GM12878 (cell line): Measurements from ENCODE around the gene CEP170B. TPM values are rescaled to one million over a fixed set of nuclear protein-coding genes. Genes with fewer than 3 reads are reported as not detected.

ENCODE experiments used
- ATAC-seq: fragments of 200-7000 bp; cut with Tn5 transposase; 3 replicates; pipeline ENCODE4 v1.9.1; 2020; ENCODE audit warnings: mild to moderate bottlenecking, moderate library complexity
- BruUV-seq: library from RNA; stranded (reverse); fragments of 400-500 nt; replicated peaks from 2 replicates; lab custom pipeline; 2021; lab: Mats Ljungman, UMichigan
- CTCF ChIA-PET: fragments of 300-600 bp; sonication (Branson Sonifier 250); formaldehyde crosslinking; extraction: SDS; loops from one replicate; lab custom pipeline; 2021; ENCODE audit warnings: inconsistent platforms; lab: Yijun Ruan, JAX
- POLR2A ChIA-PET: fragments of 350-600 bp; formaldehyde crosslinking; extraction: SDS; loops from one replicate; lab custom pipeline; 2021; ENCODE audit warnings: inconsistent platforms; lab: Charles Lee
- RAD21 ChIA-PET: fragments of 300-600 bp; sonication (Branson Sonifier 250); formaldehyde crosslinking; loops from one replicate; lab custom pipeline; 2023; ENCODE audit warnings: antibody characterized with exemption; ENCODE audit not compliant: unreplicated experiment; lab: Charles Lee
- SMC1A ChIA-PET: fragments of 300-600 bp; sonication (Branson Sonifier 250); formaldehyde crosslinking; loops from one replicate; lab custom pipeline; 2023; ENCODE audit not compliant: unreplicated experiment, uncharacterized antibody; lab: Charles Lee
- DNase-seq: peaks from one replicate; pipeline ENCODE4 v3.0.0-alpha.2; 2011; ENCODE audit warnings: low read depth, low spot score
- FAIRE-seq: peaks from 3 replicates; lab custom pipeline; 2011; peaks lifted over from hg19 to GRCh38; lab: Jason Lieb, UNC
- H2AFZ ChIP-seq: 2 replicates; pipeline ENCODE4 v1.6.0; 2011; ENCODE audit warnings: low read depth, low read length, control low read depth; ENCODE audit not compliant: control insufficient read depth
- H3K27ac ChIP-seq: 2 replicates; pipeline ENCODE4 v1.5.1; 2011; ENCODE audit warnings: control low read depth; ENCODE audit not compliant: control insufficient read depth, insufficient read depth
- H3K27me3 ChIP-seq, 2 experiments: replicated peaks in 1 of 2; 2 replicates each; pipeline versions ENCODE4 v1.6.0 to v1.6.1; 2011; ENCODE audit warnings: low read length in 1 of 2; ENCODE audit not compliant: control insufficient read depth in 2 of 2, insufficient read depth in 2 of 2
- H3K36me3 ChIP-seq, 2 experiments: 2 replicates each; pipeline ENCODE4 v1.5.1; 2011; ENCODE audit warnings: low read length in 1 of 2; ENCODE audit not compliant: control insufficient read depth in 2 of 2, insufficient read depth in 2 of 2
- H3K4me1 ChIP-seq: 2 replicates; pipeline ENCODE4 v1.6.1; 2011; ENCODE audit warnings: mild to moderate bottlenecking, low read length, moderate library complexity, mixed read lengths; ENCODE audit not compliant: control insufficient read depth, insufficient read depth
- H3K4me2 ChIP-seq: 2 replicates; pipeline ENCODE4 v1.6.0; 2011; ENCODE audit warnings: control low read depth; ENCODE audit not compliant: control insufficient read depth, insufficient read depth
- H3K4me3 ChIP-seq: fragments of 200-600 bp; sonication (generic); 2 replicates; pipeline ENCODE4 v1.5.1; 2016
- H3K79me2 ChIP-seq: 2 replicates; pipeline ENCODE4 v1.6.0; 2011; ENCODE audit warnings: low read length; ENCODE audit not compliant: control insufficient read depth, insufficient read depth
- H3K9ac ChIP-seq: 2 replicates; pipeline ENCODE4 v1.8.0; 2011; ENCODE audit warnings: low read length, control low read depth, mixed read lengths; ENCODE audit not compliant: control insufficient read depth, insufficient read depth
- H3K9me3 ChIP-seq: replicated peaks from 3 replicates; pipeline ENCODE4 v1.5.1; 2011; ENCODE audit warnings: mild to moderate bottlenecking, low read length; ENCODE audit not compliant: control insufficient read depth, insufficient read depth
- H4K20me1 ChIP-seq: 2 replicates; pipeline ENCODE4 v1.6.0; 2011; ENCODE audit not compliant: control insufficient read depth, insufficient read depth
- ATF7 ChIP-seq: fragments of 450-650 bp; IDR thresholded peaks from 2 replicates; pipeline ENCODE4 v1.6.1; 2016; ENCODE audit warnings: low read depth, mild to moderate bottlenecking
- NFXL1 ChIP-seq: fragments of 450-650 bp; IDR thresholded peaks from 2 replicates; pipeline ENCODE4 v1.6.1; 2017; ENCODE audit warnings: antibody characterized with exemption, mild to moderate bottlenecking, borderline replicate concordance
- RUNX3 ChIP-seq: IDR thresholded peaks from 2 replicates; pipeline ENCODE4 v1.6.1; 2012; ENCODE audit warnings: low read length, inconsistent platforms
- SPI1 ChIP-seq: IDR thresholded peaks from 2 replicates; pipeline ENCODE4 v1.6.1; 2011; ENCODE audit warnings: low read depth, mild to moderate bottlenecking, low read length, moderate library complexity, borderline replicate concordance; ENCODE audit not compliant: insufficient read depth
- WGBS: methylation state at CpG from one replicate; pipeline ENCODE4 v1.1.6; 2016; ENCODE audit warnings: low lambda C conversion rate; ENCODE audit not compliant: insufficient replicate concordance, insufficient coverage; ENCODE audit errors: missing lambda C conversion rate; 5-methylcytosine and 5-hydroxymethylcytosine counted together
- in situ Hi-C: fragments of 300-500 bp; cut with MboI; formaldehyde crosslinking; loops from 9 replicates; pipeline ENCODE4 v1.14.3; 2018; ENCODE audit warnings: mixed read lengths
- intact Hi-C: fragments of 100-400 bp; cut with micrococcal nuclease; formaldehyde crosslinking; loops from one replicate; pipeline ENCODE4 v1.14.2; 2022; ENCODE audit not compliant: unreplicated experiment
- polyA plus RNA-seq, 11 experiments: library from polyadenylated mRNA; depleted of rRNA in 4 of 11; unstranded in 6 of 11; stranded (reverse) in 5 of 11; fragments of >200 nt; fragmentation: Nextera tagmentation in 4 of 11; fragmentation: Illumina TruSeq in 1 of 11; extraction: Ambion mirVana in 4 of 11; extraction: Trizol in 1 of 11; gene quantifications; 1 replicate in 1 of 11; 2 replicates in 10 of 11; pipeline versions ENCODE4 v1.2.1 to v1.2.3, GENCODE V29; 2011 to 2016; ENCODE audit warnings: inconsistent platforms in 2 of 11, missing spikeins in 2 of 11, low read depth in 1 of 11
- total RNA-seq, 4 experiments: library from RNA; depleted of rRNA in 3 of 4; stranded (reverse); fragments of >200 nt in 3 of 4; fragmentation: Illumina TruSeq in 1 of 4; extraction: Trizol in 1 of 4; gene quantifications; 2 replicates each; pipeline versions ENCODE4 v1.2.1 to v1.2.3, GENCODE V29; 2013 to 2021

CEP170B gene
- total and polyA plus RNA-seq, 10 of the 15 experiments (the other 5 are each of a cell fraction or from before 2014, with no cell fraction given) = 0.01 to 0.44 (median 0.05) TPM; not detected in 4

DNA sequence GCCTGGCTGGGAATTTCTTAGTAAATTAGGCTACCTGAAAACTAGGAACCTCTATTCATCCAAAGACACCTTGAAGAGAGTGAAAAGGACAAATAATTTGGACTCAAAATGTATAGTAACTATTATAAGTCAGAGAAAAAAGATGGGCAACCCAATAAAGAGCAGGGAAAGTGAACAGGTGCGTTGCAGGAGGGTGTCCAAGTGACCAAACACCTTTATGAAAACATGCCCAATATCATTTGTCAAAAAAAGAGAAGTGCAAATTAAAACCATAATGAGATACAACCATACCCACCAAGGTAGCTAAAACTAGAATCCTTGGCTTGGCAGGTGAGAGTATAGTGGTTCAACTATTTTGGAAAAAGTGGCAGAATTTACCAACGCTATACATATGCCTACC lies 34.7 kb downstream of the CEP170B start:
- ChIA-PET RAD21 (interaction anchor here (1.4 kb wide), 1 partner anchor 33 kb away, joined by 3 read pairs; no protein-coding TSS in a partner anchor), SMC1A (no interaction called here), POLR2A (interaction anchor here (0.5 kb wide), 1 partner anchor 118 kb away, joined by 3 read pairs; no protein-coding TSS in a partner anchor), CTCF (interaction anchor here (0.6 to 1.5 kb wide), 2 partner anchors 40 to 145 kb away, joined by 3 to 5 read pairs; no protein-coding TSS in a partner anchor)
- BruUV-seq = no TSS peak
- Histone ChIP-seq H3K79me2 (no peaks in the 10 kb centered on the region), H3K27ac (no peak overlapping the region), H3K36me3 (no peaks in the 10 kb centered on the region), H3K9me3 (peaks cover 14% of the 10 kb centered on the region), H3K9ac (no peak overlapping the region), H3K4me2 (no peak overlapping the region), H3K4me3 (no peak overlapping the region), H2AFZ (no peak overlapping the region), H3K4me1 (peaks cover 9% of the 10 kb centered on the region), H4K20me1 (no peaks in the 10 kb centered on the region), H3K27me3 (peaks cover 3% of the 10 kb centered on the region in 2 experiments; a peak in 3 of 4 replicates)
- FAIRE-seq (no peak), ATAC-seq (no peak), DNase-seq (no peak)
- in situ Hi-C loops (loop anchor here (10.0 kb wide), 1 partner anchor 145 kb away; no protein-coding TSS in a partner anchor), intact Hi-C loops (loop anchor here (5.0 to 10.0 kb wide), 3 partner anchors 33 to 148 kb away; partner anchors contain the start of gene AHNAK2)
- TF ChIP-seq SPI1 (peak; percentile 25; the same call in 1 of the 2 replicates), ATF7 (no peak)
- 3% methylated on average over 2 of the region's 2 CpGs for WGBS

GRCh38 chr14:104900639-104901512 lies 35.8 kb downstream of the CEP170B start:
- H4K20me1 ChIP-seq = no peaks in the 10 kb centered on the region
- no TSS peak for BruUV-seq
- in situ Hi-C loops = no loop called here
- intact Hi-C loops = no loop called here
- H3K27ac ChIP-seq = no peak overlapping the region
- no peak overlapping the region for H2AFZ ChIP-seq
- CTCF ChIA-PET = interaction anchor here (0.5 to 1.9 kb wide), 2 partner anchors 144 to 1549 kb away, joined by 3 to 7 read pairs; no protein-coding TSS in a partner anchor
- WGBS = 49% methylated on average over 12 of the region's 12 CpGs
- FAIRE-seq (peak; percentile 65), DNase-seq (no peak)
- H3K4me3 ChIP-seq = no peak overlapping the region
- H3K27me3 ChIP-seq = peaks cover 3% of the 10 kb centered on the region in 2 experiments; a peak in 3 of 4 replicates
- POLR2A ChIA-PET = no interaction called here
- H3K79me2 ChIP-seq = no peaks in the 10 kb centered on the region
- RAD21 ChIA-PET = interaction anchor here (1.4 kb wide), 1 partner anchor 32 kb away, joined by 3 read pairs; no protein-coding TSS in a partner anchor
- 0 out of 2 replicates have a peak overlapping the region, but pooled peaks have one; percentile 7 for H3K4me2 ChIP-seq
- H3K9ac ChIP-seq = no peak overlapping the region
- no peaks in the 10 kb centered on the region for H3K36me3 ChIP-seq
- H3K4me1 ChIP-seq = peaks cover 9% of the 10 kb centered on the region
- TF ChIP-seq RUNX3 = peak; percentile 74
- TF ChIP-seq NFXL1 = no peak
- TF ChIP-seq, all 136 proteins: peak for 1
- SMC1A ChIA-PET = no interaction called here
- peak; percentile 55 for ATAC-seq
- H3K9me3 ChIP-seq = peaks cover 14% of the 10 kb centered on the region
